Uterus (tissue), 2 donors: ENCODE results near the gene DGUOK.

ENCODE experiments used
- CTCF ChIP-seq, 4 experiments: fragments of 200-600 bp in 2 of 4; fragments of 450-650 bp in 2 of 4; sonication (generic) in 2 of 4; IDR thresholded peaks; one replicate each; pipeline ENCODE4 v1.5.1; 2016 to 2019; ENCODE audit warnings: antibody characterized with exemption in 4 of 4, mild to moderate bottlenecking in 2 of 4, moderate library complexity in 1 of 4
- POLR2A ChIP-seq, 2 donors: fragments of 450-650 bp; IDR thresholded peaks; one replicate each; pipeline ENCODE4 v1.6.1; 2016; ENCODE audit warnings: antibody characterized with exemption in 2 of 2, mild to moderate bottlenecking in 1 of 2, moderate library complexity in 1 of 2

GRCh38 chr2:73935641-73936040, 9.0 kb downstream of the DGUOK start:
- no peak for TF ChIP-seq CTCF (IDR thresholded peaks at IDR 0.05)
- TF ChIP-seq POLR2A (IDR thresholded peaks at IDR 0.05) = no peak
